B cell (primary cell): ENCODE measurements around the gene HP1BP3. TPM values are rescaled to one million over a fixed set of nuclear protein-coding genes. Genes with fewer than 3 reads are reported as not detected.

ENCODE experiments used
- ATAC-seq: fragments of 200-7000 bp; cut with Tn5 transposase; one replicate; pipeline ENCODE4 v1.10.0; 2021; ENCODE audit warnings: low read depth, mild to moderate bottlenecking, moderate number of reproducible peaks, moderate library complexity
- CTCF ChIA-PET: fragments of 350-600 bp; sonication (Branson Sonifier 250); formaldehyde crosslinking; loops from one replicate; lab custom pipeline; 2021; ENCODE audit warnings: antibody characterized with exemption, inconsistent platforms; lab: Charles Lee
- POLR2A ChIA-PET: fragments of 350-600 bp; sonication (Branson Sonifier 250); formaldehyde crosslinking; loops from one replicate; lab custom pipeline; 2021; ENCODE audit warnings: antibody characterized with exemption; lab: Charles Lee
- DNase-seq: peaks from one replicate; pipeline ENCODE4 v3.0.0; 2013
- H2AFZ ChIP-seq: 2 replicates; pipeline ENCODE4 v1.6.1; 2012; ENCODE audit warnings: mild to moderate bottlenecking, low read depth, low read length; ENCODE audit not compliant: insufficient read depth, poor library complexity, severe bottlenecking
- H3K27ac ChIP-seq, 2 donors: 1 replicate in 1 of 2; 2 replicates in 1 of 2; pipeline ENCODE4 v1.5.1; 2012 to 2013; ENCODE audit warnings: low read length in 2 of 2, mild to moderate bottlenecking in 2 of 2, moderate library complexity in 1 of 2
- H3K27me3 ChIP-seq, 4 experiments: fragments of 200-600 bp in 1 of 4; sonication (generic) in 1 of 4; replicated peaks in 1 of 4; 1 replicate in 2 of 4; 2 replicates in 2 of 4; pipeline versions ENCODE4 v1.6.1 to v1.7.0; 2013 to 2016; ENCODE audit warnings: low read length in 3 of 4, mild to moderate bottlenecking in 2 of 4, mixed read lengths in 1 of 4, moderate library complexity in 1 of 4; ENCODE audit not compliant: insufficient read depth in 4 of 4, control insufficient read depth in 3 of 4; ENCODE audit errors: control extremely low read depth in 1 of 4
- H3K36me3 ChIP-seq, 2 experiments: replicated peaks in 1 of 2; 1 replicate in 1 of 2; 2 replicates in 1 of 2; pipeline versions ENCODE4 v1.6.1 to v1.7.1; 2013; ENCODE audit warnings: low read length in 1 of 2; ENCODE audit not compliant: insufficient read depth in 2 of 2, control insufficient read depth in 1 of 2; ENCODE audit errors: control extremely low read depth in 1 of 2, extremely low read depth in 1 of 2
- H3K4me1 ChIP-seq, 2 donors: fragments of 200-600 bp in 1 of 2; sonication (generic) in 1 of 2; 1 replicate in 1 of 2; 2 replicates in 1 of 2; pipeline versions ENCODE4 v1.5.1 to v1.6.1; 2013 to 2017; ENCODE audit warnings: low read length in 2 of 2; ENCODE audit not compliant: control insufficient read depth in 2 of 2, insufficient read depth in 2 of 2
- H3K4me2 ChIP-seq: replicated peaks from 2 replicates; pipeline ENCODE3; 2012; ENCODE audit warnings: mild to moderate bottlenecking, low read depth, low read length; ENCODE audit not compliant: poor library complexity, severe bottlenecking
- H3K4me3 ChIP-seq, 5 experiments: fragments of 200-600 bp in 1 of 5; sonication (generic) in 1 of 5; 1 replicate in 3 of 5; 2 replicates in 2 of 5; pipeline versions ENCODE4 v1.5.1 to v1.7.0; 2011 to 2016; ENCODE audit warnings: low read length in 4 of 5, mild to moderate bottlenecking in 4 of 5, low read depth in 2 of 5, control low read depth in 1 of 5, moderate library complexity in 1 of 5; ENCODE audit not compliant: insufficient read depth in 1 of 5; ENCODE audit errors: control extremely low read depth in 1 of 5, extremely low read depth in 1 of 5
- H3K79me2 ChIP-seq: fragments of 200-600 bp; sonication (generic); one replicate; pipeline ENCODE4 v1.6.0; 2016; ENCODE audit warnings: low read length; ENCODE audit not compliant: control insufficient read depth, insufficient read depth
- H3K9ac ChIP-seq: fragments of 200-600 bp; sonication (generic); 2 replicates; pipeline ENCODE4 v1.6.1; 2017; ENCODE audit warnings: mild to moderate bottlenecking, low read length, moderate library complexity
- H3K9me3 ChIP-seq, 3 donors: one replicate each; pipeline versions ENCODE4 v1.6.1 to v1.7.1; 2013; ENCODE audit warnings: low read length in 2 of 3; ENCODE audit not compliant: control insufficient read depth in 2 of 3, insufficient read depth in 1 of 3; ENCODE audit errors: control extremely low read depth in 1 of 3
- H4K20me1 ChIP-seq: 2 replicates; pipeline ENCODE4 v1.6.0; 2012; ENCODE audit warnings: mild to moderate bottlenecking, low read length; ENCODE audit not compliant: insufficient read depth, control insufficient read depth, poor library complexity, severe bottlenecking
- H3K27ac Mint-ChIP-seq: one replicate; pipeline ENCODE4 v1.8.0; 2021; ENCODE audit warnings: mixed read lengths
- H3K27me3 Mint-ChIP-seq: one replicate; pipeline ENCODE4 v1.8.0; 2021; ENCODE audit warnings: mixed read lengths
- H3K4me1 Mint-ChIP-seq: one replicate; pipeline ENCODE4 v1.8.0; 2021; ENCODE audit warnings: mixed read lengths
- H3K4me3 Mint-ChIP-seq: one replicate; pipeline ENCODE4 v1.8.0; 2021; ENCODE audit warnings: mixed read lengths
- H3K9me3 Mint-ChIP-seq: one replicate; pipeline ENCODE4 v1.8.0; 2022; ENCODE audit warnings: mixed read lengths; ENCODE audit not compliant: insufficient read depth
- CTCF ChIP-seq: fragments of 200-600 bp; IDR thresholded peaks from one replicate; pipeline ENCODE4 v1.8.0; 2022; ENCODE audit warnings: antibody characterized with exemption, mild to moderate bottlenecking
- EZH2 ChIP-seq: IDR thresholded peaks from 2 replicates; pipeline ENCODE4 v1.6.1; 2012; ENCODE audit warnings: borderline replicate concordance, low read depth, mild to moderate bottlenecking, moderate library complexity, low read length; ENCODE audit not compliant: insufficient read depth, poor library complexity, severe bottlenecking
- WGBS: methylation state at CpG from one replicate; pipeline ENCODE4 v1.1.5; 2013; ENCODE audit warnings: missing lambda C conversion rate; ENCODE audit not compliant: insufficient coverage; 5-methylcytosine and 5-hydroxymethylcytosine counted together
- intact Hi-C: fragments of 100-400 bp; cut with micrococcal nuclease; formaldehyde crosslinking; loops from one replicate; pipeline ENCODE4 v1.10.0; 2022
- polyA plus RNA-seq: library from polyadenylated mRNA; depleted of rRNA; stranded (reverse); fragments of >200 nt; gene quantifications from 2 replicates; pipeline ENCODE4 v1.2.3, GENCODE V29; 2012
- total RNA-seq, 2 donors: library from RNA; stranded (reverse); fragments of 120-200 nt in 1 of 2; gene quantifications; 1 replicate in 1 of 2; 2 replicates in 1 of 2; pipeline versions ENCODE4 v1.2.3 to v1.2.4, GENCODE V29; 2013 to 2022

The HP1BP3 gene
- total and polyA plus RNA-seq, 2 donors (not counting 1 experiment from before 2014, with no cell fraction given): 147 to 303 TPM

GRCh38 chr1:20719871-20720620 lies 67.1 kb downstream of the HP1BP3 start:
- no peak overlapping the region for H3K4me3 ChIP-seq
- Mint-ChIP-seq H3K4me3 (no peak overlapping the region), H3K27me3 (peaks cover 18% of the 10 kb centered on the region), H3K27ac (no peak overlapping the region), H3K4me1 (peaks cover 10% of the 10 kb centered on the region), H3K9me3 (no peaks in the 10 kb centered on the region)
- ChIA-PET POLR2A (no interaction called here), CTCF (interaction anchor here (1.4 kb wide), 1 partner anchor 648 kb away, joined by 3 read pairs; no protein-coding TSS in a partner anchor)
- DNase-seq (no peak), ATAC-seq (no peak)
- H3K9me3 ChIP-seq: peaks cover 0 to 7% (median 0%) of the 10 kb centered on the region in 3 donors
- no peak overlapping the region for H2AFZ ChIP-seq
- H3K27me3 ChIP-seq: peaks cover 0 to 33% (median 13%) of the 10 kb centered on the region in 4 experiments
- peaks cover 7 to 9% of the 10 kb centered on the region in 2 donors for H3K4me1 ChIP-seq
- intact Hi-C loops: no loop called here
- no peak overlapping the region for H3K27ac ChIP-seq
- no peak overlapping the region for H3K4me2 ChIP-seq
- 76% methylated on average over 4 of the region's 5 CpGs for WGBS
- no peaks in the 10 kb centered on the region for H3K36me3 ChIP-seq
- no peak overlapping the region for H3K9ac ChIP-seq
- no peaks in the 10 kb centered on the region for H3K79me2 ChIP-seq
- TF ChIP-seq EZH2: no peak
- no peak for TF ChIP-seq CTCF
- H4K20me1 ChIP-seq: no peaks in the 10 kb centered on the region

- WGBS: 87% methylated on average over 3 of the region's 8 CpGs
- Histone ChIP-seq H4K20me1 (no peaks in the 10 kb centered on the region), H3K4me2 (no peak overlapping the region), H3K9ac (no peak overlapping the region), H3K9me3 (peaks cover 0 to 7% (median 0%) of the 10 kb centered on the region in 3 donors), H3K79me2 (no peaks in the 10 kb centered on the region), H3K36me3 (no peaks in the 10 kb centered on the region), H3K27me3 (peaks cover 0 to 36% (median 13%) of the 10 kb centered on the region in 4 experiments), H2AFZ (no peak overlapping the region), H3K27ac (no peak overlapping the region), H3K4me3 (no peak overlapping the region), H3K4me1 (peaks cover 7 to 9% of the 10 kb centered on the region in 2 donors)
- Mint-ChIP-seq H3K4me3 (peak overlapping the region; percentile 79), H3K27me3 (peaks cover 21% of the 10 kb centered on the region), H3K9me3 (no peaks in the 10 kb centered on the region), H3K4me1 (peaks cover 10% of the 10 kb centered on the region), H3K27ac (no peak overlapping the region)
- ChIA-PET CTCF (interaction anchor here (1.4 kb wide), 1 partner anchor 649 kb away, joined by 3 read pairs; no protein-coding TSS in a partner anchor), POLR2A (no interaction called here)
- DNase-seq: no peak
- no peak for ATAC-seq
- intact Hi-C loops: no loop called here
- no peak for TF ChIP-seq CTCF
- no peak for TF ChIP-seq EZH2
These were observed 67.8 kb downstream of the HP1BP3 start for GRCh38 chr1:20719261-20719660.
